GM19043 (cell line): ENCODE measurements around the gene IGFBP6.
"Not testable (repeated sequence)": the region's sequence is repeated elsewhere in the genome, so short reads cannot be mapped to it uniquely, and the experiment has no call there.

Experiments
- ATAC-seq: cut with Tn5 transposase; IDR thresholded peaks from one replicate; pipeline ENCODE4 v1.9.1; 2021; ENCODE audit warnings: low read depth; ENCODE audit not compliant: unreplicated experiment

Gene IGFBP6

DNA sequence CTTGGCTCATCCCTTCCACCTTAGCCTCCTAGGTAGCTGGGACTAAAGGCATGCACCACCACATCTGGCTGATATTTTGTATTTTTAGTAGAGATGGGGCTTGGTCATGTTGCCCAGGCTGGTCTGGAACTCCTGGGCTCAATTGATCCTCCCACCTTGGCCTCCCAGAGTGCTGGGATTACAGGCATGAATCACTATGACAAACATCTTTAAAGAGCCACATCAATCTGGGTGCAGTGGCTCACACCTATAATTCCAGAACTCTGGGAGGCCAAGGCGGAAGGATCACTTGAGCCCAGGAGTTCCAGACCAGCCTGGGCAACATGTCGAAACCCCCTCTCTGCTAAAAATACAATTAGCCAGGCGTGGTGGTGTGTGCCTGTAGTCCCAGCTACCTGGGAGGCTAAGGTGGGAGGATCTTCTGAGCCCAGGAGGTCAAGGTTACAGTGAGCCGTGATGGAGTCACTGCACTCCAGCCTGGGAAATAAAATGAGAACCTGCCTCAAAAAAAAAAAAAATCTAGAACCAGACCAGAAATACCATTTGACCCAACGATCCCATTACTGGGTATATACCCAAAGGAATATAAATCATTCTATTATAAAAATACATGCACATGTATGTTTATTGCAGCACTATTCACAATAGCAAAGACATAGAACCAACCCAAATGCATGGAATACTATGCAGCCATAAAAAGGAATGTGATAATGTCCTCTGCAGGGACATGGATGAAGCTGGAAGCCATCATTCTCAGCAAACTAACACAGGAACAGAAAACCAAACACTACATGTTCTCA lies 2.5 kb upstream of the IGFBP6 start:
- not testable (repeated sequence) for ATAC-seq

DNA sequence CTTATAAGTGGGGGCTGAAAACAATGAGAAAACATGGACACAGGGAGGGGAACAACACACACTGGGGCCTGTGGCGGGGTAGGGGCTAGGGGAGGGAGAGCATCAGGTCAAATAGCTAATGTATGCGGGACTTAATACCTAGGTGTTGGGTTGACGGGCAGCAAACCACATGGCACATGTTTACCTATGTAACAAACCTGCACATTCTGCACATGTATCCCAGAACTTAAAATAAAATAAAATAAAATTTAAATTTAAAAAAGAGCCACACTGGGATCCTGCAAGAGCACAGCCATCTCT lies 1.9 kb upstream of the IGFBP6 start:
- ATAC-seq, result not testable (repeated sequence)

DNA sequence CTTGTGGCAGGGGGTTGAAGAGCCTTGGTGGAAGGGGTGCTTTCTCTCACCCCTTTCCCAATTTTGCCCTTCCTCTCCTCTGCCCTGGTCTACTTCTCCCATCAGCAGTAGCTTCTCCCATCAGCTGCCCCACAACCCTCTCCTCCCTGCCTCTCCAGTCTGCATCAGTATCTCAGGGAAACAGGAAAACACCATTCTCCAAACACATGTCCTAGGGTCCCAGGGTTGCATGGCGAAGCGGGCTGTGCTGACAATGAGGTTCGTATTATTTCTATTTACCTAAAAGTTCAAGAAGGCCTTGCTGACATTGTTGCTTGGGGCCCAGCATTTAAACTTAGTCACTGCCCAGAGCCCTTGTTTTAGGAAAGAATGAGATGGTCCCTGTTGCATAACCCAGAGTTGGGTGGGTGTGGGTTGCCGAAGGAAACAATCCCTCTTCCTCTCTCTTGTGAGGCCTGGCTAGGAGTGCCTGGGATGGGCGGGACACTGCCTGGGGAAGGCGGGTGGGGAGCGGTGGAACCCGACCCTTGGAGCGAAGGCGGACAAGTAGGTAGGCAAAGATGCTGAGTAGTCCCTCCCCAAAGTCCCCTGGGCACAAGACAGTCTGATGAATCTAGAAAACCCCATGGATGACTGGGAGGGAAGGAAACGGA lies 1.3 kb upstream of the IGFBP6 start:
- ATAC-seq, result no peak

DNA sequence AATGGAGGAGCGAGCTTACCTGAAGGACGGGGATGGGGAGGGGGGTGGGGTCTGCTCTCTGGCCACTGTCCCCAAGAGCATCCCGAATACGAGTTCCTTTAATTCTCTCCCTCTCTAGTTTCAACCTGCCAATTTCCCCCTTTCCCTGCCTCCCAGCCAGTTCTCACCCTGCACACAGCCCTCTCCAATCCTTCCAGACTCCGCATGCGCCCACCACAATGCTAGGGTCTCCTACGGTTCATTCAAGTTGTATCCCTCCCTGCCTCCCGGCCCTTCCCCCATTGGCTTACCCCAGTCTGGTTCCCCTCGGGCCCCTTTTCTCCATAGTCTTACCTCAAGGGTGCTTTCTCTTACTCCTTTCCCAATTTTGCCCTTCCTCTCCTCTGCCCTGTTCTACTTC lies 708 bp upstream of the IGFBP6 start:
- no peak for ATAC-seq

DNA sequence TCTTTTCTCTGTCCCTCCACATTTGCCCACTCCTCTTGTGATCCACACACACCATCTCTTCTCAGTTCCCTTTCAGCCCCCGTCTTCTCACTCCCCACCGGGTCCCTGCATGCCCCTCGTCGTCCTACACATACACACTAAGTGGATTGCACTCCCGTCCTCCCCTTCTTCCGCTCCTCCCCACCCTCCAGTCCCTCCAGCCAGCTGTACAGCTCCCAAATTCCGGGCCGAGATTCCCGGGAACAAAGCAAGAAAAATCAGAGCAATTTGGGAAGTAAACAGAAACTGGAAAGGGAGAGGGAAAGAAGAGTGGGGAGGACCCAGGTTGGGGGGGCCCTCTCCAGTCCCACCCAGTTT lies 282 bp upstream of the IGFBP6 start:
- ATAC-seq, result no peak

DNA sequence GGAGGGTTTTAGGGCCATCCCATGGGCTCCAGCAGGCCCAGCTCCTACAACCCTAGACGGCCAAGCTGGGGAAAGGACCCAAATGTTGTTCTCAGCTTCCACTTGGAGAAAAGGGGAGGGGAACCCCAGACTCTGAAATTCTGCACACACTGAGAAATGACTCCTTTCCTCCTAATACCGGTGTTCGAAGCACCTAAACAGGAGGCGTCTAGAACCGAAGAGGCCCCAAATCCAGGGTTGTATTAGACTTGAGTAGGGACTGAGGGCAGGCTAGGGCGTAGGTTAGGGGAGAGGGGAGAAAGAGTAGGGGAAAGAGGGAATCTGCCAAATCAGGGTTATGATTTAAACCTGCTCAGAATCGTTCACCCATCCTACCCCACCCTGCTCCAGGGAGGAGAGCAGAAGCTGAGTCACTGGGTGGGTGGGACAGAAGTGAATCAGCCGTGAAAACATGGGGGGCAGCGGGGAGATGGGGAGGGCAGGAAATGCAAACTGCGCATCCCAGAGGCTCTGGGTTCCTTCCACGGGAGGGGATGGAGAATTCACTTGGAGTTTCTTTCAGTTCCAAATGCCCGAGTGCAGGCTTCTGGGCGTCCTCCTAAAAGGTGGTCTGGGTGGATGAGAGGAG lies 1.0 kb downstream of the IGFBP6 start:
- ATAC-seq, result no peak

DNA sequence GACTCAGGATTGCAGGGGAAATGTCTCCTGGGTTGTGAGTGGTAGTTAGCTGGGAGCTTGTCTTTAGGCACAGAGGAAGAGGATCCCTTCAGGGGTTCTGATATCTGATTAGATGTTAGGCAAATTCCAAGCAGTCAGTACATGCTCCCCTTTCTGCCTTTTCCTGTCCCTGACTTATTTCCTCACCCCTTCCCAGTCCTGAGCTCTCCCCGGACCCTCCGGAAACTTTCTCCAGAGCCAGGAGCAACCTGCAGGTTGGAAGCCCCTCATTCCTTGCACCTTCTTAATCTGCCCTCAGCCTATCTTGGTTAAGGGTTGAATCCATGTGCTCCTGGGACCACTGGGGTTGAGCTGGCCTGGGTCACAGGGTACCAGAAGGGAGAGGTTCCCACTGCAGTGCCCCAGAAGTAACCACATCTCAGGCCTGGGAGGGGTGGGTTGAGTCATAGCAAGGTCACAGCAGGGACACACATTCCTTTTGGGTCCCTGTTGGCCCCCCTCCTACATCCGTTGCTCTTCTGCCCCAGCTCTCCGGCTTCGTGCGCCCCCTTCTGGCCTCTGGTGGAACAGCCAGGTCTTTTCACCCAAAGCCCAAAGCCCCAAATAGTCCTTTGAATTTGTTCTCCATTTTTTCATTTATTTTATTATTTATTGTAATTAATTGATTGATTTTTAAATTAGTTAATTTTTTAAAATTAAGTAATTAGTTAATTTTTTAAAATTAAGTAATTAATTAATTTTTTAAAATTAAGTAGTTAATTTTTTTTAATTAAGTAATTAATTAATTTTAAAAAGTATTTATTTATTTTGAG lies 1.8 kb downstream of the IGFBP6 start:
- ATAC-seq, result no peak

DNA sequence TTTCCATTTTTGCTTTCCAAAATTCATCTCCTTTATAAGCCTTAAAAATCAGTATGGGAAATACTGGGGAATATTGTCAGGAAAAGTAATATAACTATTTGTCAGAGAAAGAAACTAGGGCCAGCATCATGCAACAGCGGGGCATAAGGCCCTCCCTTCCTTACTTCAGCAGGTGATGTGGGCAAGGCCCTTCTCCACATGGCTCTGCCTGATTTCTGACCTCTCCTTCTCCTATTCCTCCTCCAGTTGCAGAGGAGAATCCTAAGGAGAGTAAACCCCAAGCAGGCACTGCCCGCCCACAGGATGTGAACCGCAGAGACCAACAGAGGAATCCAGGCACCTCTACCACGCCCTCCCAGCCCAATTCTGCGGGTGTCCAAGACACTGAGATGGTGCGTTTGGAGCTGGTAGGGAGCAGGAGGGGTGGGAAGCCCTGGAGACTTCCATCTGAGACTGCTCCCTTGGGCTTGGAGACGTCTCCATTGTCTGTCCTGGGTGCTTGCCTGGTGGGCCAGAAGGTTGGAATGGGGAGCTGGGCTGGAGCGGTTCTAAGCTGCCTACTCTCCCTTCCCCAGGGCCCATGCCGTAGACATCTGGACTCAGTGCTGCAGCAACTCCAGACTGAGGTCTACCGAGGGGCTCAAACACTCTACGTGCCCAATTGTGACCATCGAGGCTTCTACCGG lies 3.1 kb downstream of the IGFBP6 start:
- ATAC-seq, result no peak

DNA sequence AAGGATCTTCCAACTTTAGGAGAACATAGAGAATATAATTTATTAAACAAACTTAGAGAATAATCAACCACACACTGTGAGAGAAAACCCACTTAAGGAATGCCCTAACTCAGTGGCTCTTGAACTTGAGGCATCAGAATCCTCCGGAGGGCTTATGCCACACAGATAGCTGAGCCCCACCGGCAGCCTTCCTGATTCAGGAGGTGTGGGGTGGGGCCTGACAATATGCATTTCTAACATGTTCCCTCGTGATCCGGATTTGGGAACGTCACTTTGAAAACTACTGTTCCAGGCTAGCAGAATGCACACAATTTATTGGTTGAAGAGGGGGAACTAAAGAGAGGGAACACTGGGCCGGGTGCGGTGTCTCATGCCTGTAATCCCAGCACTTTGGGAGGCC lies 3.8 kb downstream of the IGFBP6 start:
- ATAC-seq, result no peak

DNA sequence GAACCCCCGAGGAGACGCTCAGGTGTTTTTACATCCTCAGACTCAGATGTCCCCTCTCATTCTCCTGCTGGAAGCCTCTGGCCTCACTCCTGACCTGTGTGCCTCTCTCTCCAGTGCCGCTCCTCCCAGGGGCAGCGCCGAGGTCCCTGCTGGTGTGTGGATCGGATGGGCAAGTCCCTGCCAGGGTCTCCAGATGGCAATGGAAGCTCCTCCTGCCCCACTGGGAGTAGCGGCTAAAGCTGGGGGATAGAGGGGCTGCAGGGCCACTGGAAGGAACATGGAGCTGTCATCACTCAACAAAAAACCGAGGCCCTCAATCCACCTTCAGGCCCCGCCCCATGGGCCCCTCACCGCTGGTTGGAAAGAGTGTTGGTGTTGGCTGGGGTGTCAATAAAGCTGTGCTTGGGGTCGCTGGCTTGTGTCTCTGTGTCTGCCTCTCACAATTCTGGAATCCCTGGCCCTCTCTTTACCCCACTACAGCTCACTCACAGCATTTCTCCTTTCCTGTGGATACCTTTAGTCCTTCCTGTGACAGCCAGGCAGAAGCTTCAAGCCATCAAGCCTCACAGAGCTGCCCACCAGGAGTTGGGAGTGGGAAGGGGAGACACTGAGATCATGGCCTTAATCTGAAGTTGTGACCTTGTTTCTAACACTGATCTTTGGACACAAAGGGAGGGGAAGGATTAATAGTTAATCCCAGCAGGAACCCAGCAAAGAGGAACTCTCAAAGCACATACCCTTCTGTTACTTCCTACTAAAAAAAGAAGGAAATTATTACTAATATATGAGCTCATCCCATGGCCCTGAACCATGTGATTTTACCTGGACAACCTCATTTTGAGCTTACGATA lies 4.7 kb downstream of the IGFBP6 start:
- ATAC-seq, result no peak

DNA sequence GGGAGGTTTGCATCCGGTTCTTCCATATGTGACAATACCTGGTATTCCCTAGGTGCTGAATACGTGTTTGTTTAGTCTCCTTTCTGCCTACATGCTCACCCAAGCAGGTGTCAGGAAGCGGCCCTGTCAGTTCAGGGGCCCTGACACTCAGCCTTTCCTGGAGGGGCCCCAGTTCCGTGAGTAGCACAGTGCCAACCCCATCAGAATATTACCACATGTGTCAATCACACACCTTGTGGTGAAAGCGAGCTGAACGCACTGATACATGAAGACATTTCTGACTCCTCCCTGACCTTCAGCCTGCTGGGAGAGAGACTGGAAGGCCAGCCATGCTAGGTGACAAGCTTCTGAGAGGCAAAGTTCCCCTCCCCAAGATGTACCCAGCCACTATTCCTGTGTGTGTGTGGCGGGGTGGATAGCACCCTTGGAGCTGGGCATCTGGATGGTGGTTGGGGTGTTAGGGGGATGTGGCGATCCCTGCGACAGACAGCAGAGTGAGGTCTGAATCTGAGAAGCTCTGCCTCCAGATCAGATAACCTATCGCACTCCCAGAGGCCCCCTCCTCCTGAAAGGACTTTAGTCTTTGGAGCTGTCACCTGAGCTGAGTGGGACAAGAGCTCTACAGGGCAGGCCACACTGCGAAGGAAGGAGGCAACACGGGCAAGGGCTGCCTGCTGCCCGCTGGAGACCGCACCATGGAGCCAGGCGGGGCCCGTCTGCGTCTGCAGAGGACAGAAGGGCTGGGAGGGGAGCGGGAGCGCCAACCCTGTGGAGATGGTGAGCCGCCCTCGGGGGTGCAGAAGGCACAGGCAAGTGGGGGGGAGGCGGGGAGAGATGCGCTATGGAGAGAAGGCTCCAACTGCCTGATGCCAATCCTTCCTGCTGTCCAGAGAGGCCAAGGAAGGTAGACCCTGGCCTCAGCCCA lies 5.7 kb downstream of the IGFBP6 start, which contains the start of gene SOAT2:
TSS of gene SOAT2 (plus strand) at position 604 of the 925 bp plus-strand sequence. CDS start at position 696, 92 bp downstream.
- ATAC-seq, result peak; percentile 65

DNA sequence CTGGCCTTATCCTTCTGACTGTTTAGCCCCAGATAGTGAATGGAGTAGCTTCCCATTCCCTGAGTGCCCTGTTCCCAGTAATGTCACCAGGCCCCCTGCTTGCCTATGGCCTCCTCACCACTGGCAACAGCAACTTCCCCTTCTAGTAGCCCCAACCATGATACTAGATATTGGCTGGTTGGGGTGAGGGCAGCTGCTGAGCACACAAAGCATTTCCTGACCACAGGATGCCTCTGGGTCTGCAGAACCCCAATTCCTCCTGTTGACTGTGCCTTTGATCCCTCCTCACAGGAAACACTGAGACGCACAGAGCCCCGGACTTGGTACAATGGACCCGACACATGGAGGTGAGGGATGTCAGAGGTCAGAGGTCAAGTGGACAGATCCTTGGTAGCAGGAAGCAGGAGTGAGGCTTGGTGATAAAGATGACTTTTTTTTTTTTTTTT lies 6.4 kb downstream of the IGFBP6 start:
- ATAC-seq, result no peak

DNA sequence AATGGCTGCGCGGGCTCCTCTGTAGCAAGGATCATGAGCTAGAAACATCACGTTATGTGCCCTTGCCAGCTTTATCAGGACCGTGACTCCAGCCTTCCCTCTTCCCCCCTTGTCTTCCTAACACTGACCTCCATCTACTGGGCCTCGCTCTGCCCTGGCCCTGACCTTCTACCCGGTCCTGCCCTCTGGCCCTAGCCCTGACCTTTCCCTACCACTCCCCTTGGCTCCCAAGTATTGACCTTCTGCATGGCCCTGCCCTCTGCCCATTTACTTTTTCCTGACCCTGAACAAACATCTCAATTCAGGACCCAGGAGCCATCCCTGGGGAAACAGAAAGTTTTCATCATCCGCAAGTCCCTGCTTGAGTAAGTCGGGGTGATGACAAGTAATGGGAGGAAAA lies 7.8 kb downstream of the IGFBP6 start:
- no peak for ATAC-seq

DNA sequence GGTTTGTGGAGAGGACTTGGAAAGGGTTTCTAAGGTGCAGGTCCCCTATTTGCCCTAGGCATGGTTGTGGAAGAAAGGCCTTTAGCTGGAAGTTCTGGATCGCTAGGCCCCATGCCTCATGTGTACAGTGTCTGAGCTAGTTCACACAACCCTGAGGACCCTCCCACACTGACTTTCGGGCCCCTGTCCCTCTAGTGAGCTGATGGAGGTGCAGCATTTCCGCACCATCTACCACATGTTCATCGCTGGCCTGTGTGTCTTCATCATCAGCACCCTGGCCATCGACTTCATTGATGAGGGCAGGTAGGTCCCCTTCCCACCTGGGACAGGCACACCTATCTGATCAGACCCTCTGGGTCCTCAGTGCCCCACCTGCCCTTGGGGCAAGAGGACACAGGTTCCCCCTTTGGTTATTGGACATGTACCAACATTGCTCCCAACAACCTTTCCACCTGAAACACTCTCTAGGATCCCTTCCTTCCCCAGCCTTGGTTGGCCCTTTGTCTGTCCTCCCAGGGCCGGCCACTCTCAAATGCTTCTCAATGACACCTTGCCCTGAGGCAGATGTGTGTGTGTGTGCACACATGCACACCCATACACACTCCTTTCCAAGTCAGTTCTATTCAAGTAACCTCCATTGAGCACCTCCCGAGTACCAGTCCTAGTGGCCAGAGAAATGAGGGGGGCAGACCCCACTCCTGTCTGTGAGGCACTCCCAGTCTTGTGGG lies 8.4 kb downstream of the IGFBP6 start:
- no peak for ATAC-seq

DNA sequence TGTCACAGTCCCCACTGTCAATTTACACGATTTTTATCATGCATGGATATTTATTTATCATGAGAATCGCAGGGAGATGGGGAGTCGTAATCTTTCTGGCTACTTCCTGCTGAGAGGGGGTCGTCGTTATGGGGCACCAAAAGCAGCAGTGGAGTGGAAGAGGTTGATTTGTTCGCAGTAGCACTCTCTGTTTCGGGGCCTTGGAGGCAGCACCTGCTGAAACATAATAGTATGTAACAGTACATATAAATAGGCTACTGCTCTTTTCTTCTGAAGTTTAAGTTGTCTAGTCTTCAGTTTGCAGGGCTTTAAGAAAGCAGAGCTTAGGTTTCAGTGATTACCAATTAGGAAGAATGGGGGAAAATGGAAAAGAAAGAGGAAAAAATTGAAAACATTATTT lies 9.7 kb downstream of the IGFBP6 start:
- ATAC-seq, result no peak

DNA sequence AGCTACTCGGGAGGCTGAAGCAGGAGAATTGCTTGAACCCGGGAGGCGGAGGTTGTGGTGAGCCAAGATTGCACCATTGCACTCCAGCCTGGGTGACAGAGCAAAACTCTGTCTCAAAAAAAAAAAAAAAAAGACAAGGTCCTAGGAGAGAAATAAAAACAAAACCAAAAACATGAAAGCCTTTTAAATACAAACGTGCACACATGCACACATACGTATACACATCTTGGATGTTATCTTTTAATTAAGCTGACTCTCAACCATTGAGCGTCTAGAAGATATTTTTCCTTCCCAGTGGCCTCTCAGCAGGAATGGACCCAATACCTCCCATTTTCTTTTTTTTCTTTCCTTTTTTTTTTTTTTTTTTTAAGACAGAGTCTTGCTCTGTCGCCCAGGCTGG lies 15.0 kb downstream of the IGFBP6 start:
- not testable (repeated sequence) for ATAC-seq

DNA sequence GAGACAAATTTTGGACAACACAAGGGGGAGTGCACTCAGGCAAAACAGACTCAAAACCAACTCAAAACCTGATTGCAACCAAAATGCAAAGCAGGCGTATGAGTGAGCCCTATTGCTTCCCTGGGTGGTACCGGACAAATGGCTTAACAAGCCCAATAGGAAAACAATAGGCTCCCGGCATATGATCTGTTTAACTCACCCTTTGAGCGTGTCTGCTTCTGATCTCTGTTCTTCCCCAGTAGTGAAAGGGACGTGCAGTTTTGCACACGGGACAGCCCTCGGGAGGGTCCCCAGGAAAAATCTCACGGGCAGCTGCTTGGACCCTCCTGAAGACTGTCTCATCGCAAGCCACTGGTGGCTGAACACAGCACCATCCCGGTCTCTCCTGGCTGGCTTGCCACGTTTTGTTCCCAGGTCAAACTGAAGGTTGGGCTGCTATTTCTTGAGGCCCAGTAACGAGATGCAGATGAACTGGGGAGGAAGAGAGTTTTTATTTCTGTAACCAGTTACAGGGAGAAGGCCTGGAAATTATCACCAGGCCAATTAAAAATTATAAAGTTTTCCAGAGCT lies 15.8 kb downstream of the IGFBP6 start:
- ATAC-seq, result no peak

DNA sequence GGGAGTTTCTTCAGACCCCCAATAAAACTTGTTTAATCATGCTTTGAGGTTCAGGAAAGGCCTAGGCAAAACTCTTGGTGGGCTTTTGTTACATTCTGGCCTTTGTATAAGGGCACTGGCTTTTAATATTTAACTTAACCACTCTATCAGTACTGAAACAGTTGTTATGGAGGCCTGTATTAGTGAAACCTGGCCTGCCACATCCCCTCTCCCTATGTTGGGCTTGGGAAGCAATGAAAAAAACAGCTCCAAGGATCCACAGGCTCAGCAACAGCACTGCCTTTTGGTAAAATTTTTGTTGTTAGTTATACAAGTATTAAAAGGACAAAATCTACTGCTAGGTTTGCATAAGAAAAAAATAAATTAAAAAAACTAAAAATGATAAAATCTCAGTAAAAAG lies 16.5 kb downstream of the IGFBP6 start:
- no peak for ATAC-seq
